Pancreas (tissue), 10 donors: ENCODE measurements around the gene ISX. TPM values are rescaled to one million over a fixed set of nuclear protein-coding genes. Genes with fewer than 3 reads are reported as not detected.
"Not testable (repeated sequence)": the region's sequence is repeated elsewhere in the genome, so short reads cannot be mapped to it uniquely, and the experiment has no call there.

Experiments
- ATAC-seq, 4 donors: fragments of 200-7000 bp; cut with Tn5 transposase; one replicate each; pipeline versions ENCODE4 v1.8.0 to v1.9.1; 2020; ENCODE audit warnings: mild to moderate bottlenecking in 4 of 4, moderate library complexity in 4 of 4
- DNase-seq, 6 donors: peaks; one replicate each; pipeline ENCODE4 v3.0.0-alpha.2; 2020
- FAIRE-seq: peaks from 2 replicates; lab custom pipeline; 2012; peaks lifted over from hg19 to GRCh38; lab: Jason Lieb, UNC
- H3K27ac ChIP-seq, 4 donors: fragments of 200-600 bp; sonication (generic); 1 replicate in 3 of 4; 2 replicates in 1 of 4; pipeline versions ENCODE4 v1.5.0 to v1.8.0; 2020
- H3K27me3 ChIP-seq, 4 donors: fragments of 200-600 bp; one replicate each; pipeline ENCODE4 v1.8.0; 2021
- H3K36me3 ChIP-seq, 3 donors: fragments of 200-600 bp; sonication (generic) in 1 of 3; one replicate each; pipeline versions ENCODE4 v1.5.0 to v1.8.0; 2020 to 2021
- H3K4me1 ChIP-seq, 3 donors: fragments of 200-600 bp; one replicate each; pipeline ENCODE4 v1.8.0; 2021
- H3K4me3 ChIP-seq, 4 donors: fragments of 200-600 bp; sonication (generic) in 2 of 4; one replicate each; pipeline versions ENCODE4 v1.5.0 to v1.8.0; 2020 to 2021
- H3K9me3 ChIP-seq, 4 donors: fragments of 200-600 bp; one replicate each; pipeline ENCODE4 v1.8.0; 2021
- WGBS, 2 donors: extraction: QIAGEN DNeasy Blood & Tissue Kit; methylation state at CpG; one replicate each; pipeline ENCODE4 v1.1.7; 2013; 5-methylcytosine and 5-hydroxymethylcytosine counted together
- intact Hi-C, 3 donors: fragments of 100-400 bp; cut with DNase I; formaldehyde crosslinking; loops; one replicate each; pipeline versions ENCODE4 v1.11.1 to v1.14.2; 2022
- polyA plus RNA-seq, 2 donors: library from polyadenylated mRNA; stranded (reverse); fragments of 200-250 nt; gene quantifications; one replicate each; pipeline ENCODE4 v1.2.3, GENCODE V29; 2013
- total RNA-seq, 6 donors: library from RNA; stranded (reverse); fragmentation: NEBNext Ultra II Directional in 4 of 6; extraction: Animal tissue kit (Norgen Biotek cat#: 25700) in 4 of 6; gene quantifications; one replicate each; pipeline versions ENCODE4 v1.2.1 to v1.2.4, GENCODE V29; 2021 to 2023
- TF ChIP-seq, protein P1 (sequence below), 4 donors: fragments of 200-600 bp; sonication (generic) in 3 of 4; IDR thresholded peaks; one replicate each; pipeline versions ENCODE4 v1.5.0 to v1.8.0; 2021; ENCODE audit warnings: antibody characterized with exemption in 4 of 4
- donor health status: healthy with polysubstance abuse.
- donor health status: DM: no; HTN: no; CAD: no; lungs with moderate emphysema.
- donor health status: DM: no; HTN: no; CAD: no.
- donor health status: control.
- donor health status: control.
- donor health status: Bipolar disorder and iron deficiency.
- donor health status: DM: yes; HTN: yes; CAD: no.
- donor health status: DM: no; HTN: no; CAD: no.
- donor health status: DM: no; HTN: no; CAD: no.
- donor health status: DM: yes; HTN: yes; CAD: no.

The ISX gene
- total and polyA plus RNA-seq, 8 donors, result 0.12 to 0.14 TPM; not detected in 6

GRCh38 chr22:35022291-35022690 lies 43.7 kb upstream of the ISX start:
- H3K27me3 ChIP-seq, result peaks cover 0 to 4% (median 1%) of the 10 kb centered on the region in 4 donors
- no peak for DNase-seq
- H3K27ac ChIP-seq, result no peak overlapping the region

DNA sequence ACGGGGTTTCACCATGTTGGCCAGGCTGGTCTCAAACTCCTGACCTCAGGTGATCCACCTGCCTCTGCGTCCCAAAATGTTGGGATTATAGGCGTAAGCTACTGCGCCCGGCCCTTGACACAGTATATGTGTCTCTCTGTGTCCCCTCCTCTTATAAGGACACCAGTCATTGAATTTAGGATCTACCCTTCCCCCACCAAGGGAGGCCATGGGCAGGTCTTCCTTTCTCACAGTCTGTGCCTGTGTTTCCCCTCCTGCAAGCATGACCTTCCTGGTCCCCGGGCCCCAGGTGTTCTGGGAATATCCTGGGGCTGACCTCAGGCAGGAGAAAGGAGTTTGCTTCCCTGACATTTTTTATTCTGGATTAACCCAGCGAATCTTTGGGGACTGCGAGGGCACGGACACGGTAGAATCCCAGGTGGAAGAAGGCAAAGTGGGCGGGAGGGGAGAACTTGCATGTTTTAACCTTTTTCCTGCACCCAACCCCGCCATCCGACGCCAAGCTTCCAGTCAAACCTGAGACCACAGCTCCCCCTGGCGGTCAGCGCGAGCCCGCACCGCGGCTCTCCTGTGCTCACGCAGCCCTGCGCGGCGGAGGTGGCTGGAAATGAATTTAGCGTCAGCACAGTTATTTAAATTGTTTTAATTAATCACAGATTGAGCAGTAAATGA lies 42.1 kb upstream of the ISX start:
- WGBS, 2 donors, result 17 to 19% methylated on average over 25 of the region's 25 CpGs
- Histone ChIP-seq H3K4me3 (no peak overlapping the region), H3K27me3 (peaks cover 0 to 4% (median 1%) of the 10 kb centered on the region in 4 donors), H3K9me3 (no peaks in the 10 kb centered on the region), H3K36me3 (no peaks in the 10 kb centered on the region), H3K4me1 (no peaks in the 10 kb centered on the region), H3K27ac (no peak overlapping the region)
- intact Hi-C loops, result no loop called here
- ATAC-seq (peak in 3 of 4 donors; percentile 69 to 78 (median 75)), DNase-seq (peak; percentile 26 to 95 (median 72)), FAIRE-seq (no peak)
- TF ChIP-seq, protein P1, sequence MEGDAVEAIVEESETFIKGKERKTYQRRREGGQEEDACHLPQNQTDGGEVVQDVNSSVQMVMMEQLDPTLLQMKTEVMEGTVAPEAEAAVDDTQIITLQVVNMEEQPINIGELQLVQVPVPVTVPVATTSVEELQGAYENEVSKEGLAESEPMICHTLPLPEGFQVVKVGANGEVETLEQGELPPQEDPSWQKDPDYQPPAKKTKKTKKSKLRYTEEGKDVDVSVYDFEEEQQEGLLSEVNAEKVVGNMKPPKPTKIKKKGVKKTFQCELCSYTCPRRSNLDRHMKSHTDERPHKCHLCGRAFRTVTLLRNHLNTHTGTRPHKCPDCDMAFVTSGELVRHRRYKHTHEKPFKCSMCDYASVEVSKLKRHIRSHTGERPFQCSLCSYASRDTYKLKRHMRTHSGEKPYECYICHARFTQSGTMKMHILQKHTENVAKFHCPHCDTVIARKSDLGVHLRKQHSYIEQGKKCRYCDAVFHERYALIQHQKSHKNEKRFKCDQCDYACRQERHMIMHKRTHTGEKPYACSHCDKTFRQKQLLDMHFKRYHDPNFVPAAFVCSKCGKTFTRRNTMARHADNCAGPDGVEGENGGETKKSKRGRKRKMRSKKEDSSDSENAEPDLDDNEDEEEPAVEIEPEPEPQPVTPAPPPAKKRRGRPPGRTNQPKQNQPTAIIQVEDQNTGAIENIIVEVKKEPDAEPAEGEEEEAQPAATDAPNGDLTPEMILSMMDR (IDR thresholded peaks at IDR 0.05), result peak; percentile 85 to 90 (median 86)

More at GRCh38 chr22:35022291-35022690, 43.7 kb upstream of the ISX start:
- ATAC-seq (no peak), FAIRE-seq (no peak)
- H3K9me3 ChIP-seq, result no peaks in the 10 kb centered on the region
- H3K36me3 ChIP-seq, result no peaks in the 10 kb centered on the region
- H3K4me3 ChIP-seq, result no peak overlapping the region
- intact Hi-C loops, result no loop called here
- H3K4me1 ChIP-seq, result no peaks in the 10 kb centered on the region
- 71 to 83% methylated on average over 5 of the region's 5 CpGs for WGBS, 2 donors
- TF ChIP-seq, protein P1 (IDR thresholded peaks at IDR 0.05), result no peak

- intact Hi-C loops, result no loop called here
- WGBS, 2 donors, result 26 to 29% methylated on average over 13 to 16 of the region's 16 CpGs
- H3K4me3 ChIP-seq, result no peak overlapping the region
- DNase-seq (no peak), ATAC-seq (peak in 2 of 4 donors; percentile 9 to 11), FAIRE-seq (no peak)
- TF ChIP-seq, protein P1 (IDR thresholded peaks at IDR 0.05), result no peak
- H3K27ac ChIP-seq, result no peak overlapping the region
- no peaks in the 10 kb centered on the region for H3K9me3 ChIP-seq
- H3K27me3 ChIP-seq, result peaks cover 0 to 4% (median 1%) of the 10 kb centered on the region in 4 donors
- H3K36me3 ChIP-seq, result no peaks in the 10 kb centered on the region
- H3K4me1 ChIP-seq, result no peaks in the 10 kb centered on the region
Measured at GRCh38 chr22:35024364-35024692, 41.6 kb upstream of the ISX start.

- H3K9me3 ChIP-seq, H3K27ac ChIP-seq, H3K36me3 ChIP-seq, FAIRE-seq, H3K27me3 ChIP-seq, intact Hi-C loops, H3K4me1 ChIP-seq, DNase-seq, ATAC-seq, H3K4me3 ChIP-seq: not testable (repeated sequence)
- WGBS, 2 donors, result 51 to 70% methylated on average over 5 of the region's 5 CpGs
Measured at GRCh38 chr22:35030112-35030511, 35.8 kb upstream of the ISX start.

- no peak for FAIRE-seq
- intact Hi-C loops, result no loop called here
- WGBS, 2 donors, result 31 to 34% methylated on average over 3 of the region's 3 CpGs
Measured at GRCh38 chr22:35032571-35032970, 33.4 kb upstream of the ISX start.

More at GRCh38 chr22:35032571-35032970, 33.4 kb upstream of the ISX start:
- ATAC-seq (no peak), DNase-seq (no peak)
- Histone ChIP-seq H3K27me3 (no peaks in the 10 kb centered on the region), H3K27ac (no peak overlapping the region), H3K36me3 (no peaks in the 10 kb centered on the region), H3K4me1 (no peaks in the 10 kb centered on the region), H3K9me3 (no peaks in the 10 kb centered on the region), H3K4me3 (no peak overlapping the region)
- TF ChIP-seq, protein P1 (IDR thresholded peaks at IDR 0.05), result no peak
